ENCODE data around the gene C12orf57. TPM values are rescaled to one million over a fixed set of nuclear protein-coding genes. Genes with fewer than 3 reads are reported as not detected.

Gene C12orf57
- total RNA-seq, 1 donor from 2014 or later, result 227 TPM

- H3K36me3 ChIP-seq, result peaks cover 92% of the 10 kb centered on the region
- peak overlapping the region; percentile 76 for H3K27ac ChIP-seq (replicated peaks)
- H3K4me1 ChIP-seq, result peaks cover 31% of the 10 kb centered on the region
- no peak for TF ChIP-seq CTCF (IDR thresholded peaks at IDR 0.05; ENCODE audit: borderline replicate concordance)
- intact Hi-C loops (cut with micrococcal nuclease), result no loop called here
- H3K4me3 ChIP-seq, result no peak overlapping the region
- no peaks in the 10 kb centered on the region for H3K9me3 ChIP-seq (replicated peaks)
- DNase-seq, result no peak
- H3K27me3 ChIP-seq (ENCODE audit: low read depth), result no peaks in the 10 kb centered on the region
Measured at GRCh38 chr12:6979021-6979420, 35.2 kb downstream of the C12orf57 start.

GRCh38 chr12:6979453-6979852, 35.6 kb downstream of the C12orf57 start:
- Histone ChIP-seq H3K27me3 (ENCODE audit: low read depth) (no peaks in the 10 kb centered on the region), H3K4me3 (no peak overlapping the region), H3K4me1 (peaks cover 35% of the 10 kb centered on the region), H3K27ac (replicated peaks) (peak overlapping the region; percentile 76), H3K36me3 (peaks cover 92% of the 10 kb centered on the region), H3K9me3 (replicated peaks) (no peaks in the 10 kb centered on the region)
- intact Hi-C loops (cut with micrococcal nuclease), result no loop called here
- DNase-seq, result no peak
- no peak for TF ChIP-seq CTCF (IDR thresholded peaks at IDR 0.05; ENCODE audit: borderline replicate concordance)

- Histone ChIP-seq H3K9me3 (replicated peaks) (no peaks in the 10 kb centered on the region), H3K4me1 (peaks cover 36% of the 10 kb centered on the region), H3K27me3 (ENCODE audit: low read depth) (no peaks in the 10 kb centered on the region), H3K27ac (replicated peaks) (peak overlapping the region; percentile 76), H3K36me3 (peaks cover 89% of the 10 kb centered on the region), H3K4me3 (no peak overlapping the region)
- no peak for TF ChIP-seq CTCF (IDR thresholded peaks at IDR 0.05; ENCODE audit: borderline replicate concordance)
- DNase-seq, result no peak
- intact Hi-C loops (cut with micrococcal nuclease), result no loop called here
Measured at GRCh38 chr12:6980075-6980474, 36.3 kb downstream of the C12orf57 start.

GRCh38 chr12:6980740-6981139, 36.9 kb downstream of the C12orf57 start:
- Histone ChIP-seq H3K4me1 (peaks cover 36% of the 10 kb centered on the region), H3K4me3 (no peak overlapping the region), H3K27ac (replicated peaks) (peak overlapping the region; percentile 76), H3K27me3 (ENCODE audit: low read depth) (no peaks in the 10 kb centered on the region), H3K9me3 (replicated peaks) (no peaks in the 10 kb centered on the region), H3K36me3 (peaks cover 82% of the 10 kb centered on the region)
- intact Hi-C loops (cut with micrococcal nuclease), result no loop called here
- no peak for DNase-seq
- TF ChIP-seq CTCF (IDR thresholded peaks at IDR 0.05; ENCODE audit: borderline replicate concordance), result no peak

- Histone ChIP-seq H3K4me3 (no peak overlapping the region), H3K27me3 (ENCODE audit: low read depth) (no peaks in the 10 kb centered on the region), H3K4me1 (peaks cover 36% of the 10 kb centered on the region), H3K9me3 (replicated peaks) (no peaks in the 10 kb centered on the region), H3K27ac (replicated peaks) (peak overlapping the region; percentile 76), H3K36me3 (peaks cover 76% of the 10 kb centered on the region)
- intact Hi-C loops (cut with micrococcal nuclease), result no loop called here
- TF ChIP-seq CTCF (IDR thresholded peaks at IDR 0.05; ENCODE audit: borderline replicate concordance), result no peak
- no peak for DNase-seq
Measured at GRCh38 chr12:6981152-6982052, 37.6 kb downstream of the C12orf57 start.

Measured in left ventricle myocardium inferior (tissue), 1 donor.